NT2/D1 (cell line): ENCODE results near the gene CHGA.

Source experiments
- DNase-seq: peaks from one replicate; pipeline ENCODE4 v3.0.0-alpha.2; 2011; ENCODE audit warnings: low read depth, low spot score
- H3K27me3 ChIP-seq: 2 replicates; pipeline ENCODE4 v1.6.0; 2011; ENCODE audit warnings: mild to moderate bottlenecking; ENCODE audit not compliant: insufficient read length, insufficient read depth
- H3K36me3 ChIP-seq: 2 replicates; pipeline ENCODE4 v1.6.1; 2011; ENCODE audit warnings: mild to moderate bottlenecking, low read length, mixed read lengths; ENCODE audit not compliant: insufficient read depth, insufficient read length
- H3K4me1 ChIP-seq: 2 replicates; pipeline ENCODE4 v1.5.1; 2011; ENCODE audit not compliant: insufficient read depth, insufficient read length
- H3K4me3 ChIP-seq: 2 replicates; pipeline ENCODE4 v1.5.1; 2011; ENCODE audit warnings: low read depth; ENCODE audit not compliant: insufficient read length
- H3K9ac ChIP-seq: 2 replicates; pipeline ENCODE4 v1.6.0; 2011; ENCODE audit warnings: low read depth; ENCODE audit not compliant: insufficient read length
- H3K9me3 ChIP-seq: 2 replicates; pipeline ENCODE4 v1.5.1; 2011; ENCODE audit warnings: mild to moderate bottlenecking, low read length; ENCODE audit not compliant: insufficient read depth
- SUZ12 ChIP-seq: IDR thresholded peaks from 2 replicates; pipeline ENCODE4 v1.6.1; 2011; ENCODE audit not compliant: insufficient read length, insufficient read depth; ENCODE audit errors: extremely low read depth
- YY1 ChIP-seq: IDR thresholded peaks from 2 replicates; pipeline ENCODE4 v1.6.1; 2011; ENCODE audit not compliant: insufficient read length, insufficient read depth
- ZNF274 ChIP-seq: IDR thresholded peaks from 2 replicates; pipeline ENCODE4 v1.6.1; 2011; ENCODE audit warnings: mild to moderate bottlenecking, low read depth, low read length

CHGA gene

DNA sequence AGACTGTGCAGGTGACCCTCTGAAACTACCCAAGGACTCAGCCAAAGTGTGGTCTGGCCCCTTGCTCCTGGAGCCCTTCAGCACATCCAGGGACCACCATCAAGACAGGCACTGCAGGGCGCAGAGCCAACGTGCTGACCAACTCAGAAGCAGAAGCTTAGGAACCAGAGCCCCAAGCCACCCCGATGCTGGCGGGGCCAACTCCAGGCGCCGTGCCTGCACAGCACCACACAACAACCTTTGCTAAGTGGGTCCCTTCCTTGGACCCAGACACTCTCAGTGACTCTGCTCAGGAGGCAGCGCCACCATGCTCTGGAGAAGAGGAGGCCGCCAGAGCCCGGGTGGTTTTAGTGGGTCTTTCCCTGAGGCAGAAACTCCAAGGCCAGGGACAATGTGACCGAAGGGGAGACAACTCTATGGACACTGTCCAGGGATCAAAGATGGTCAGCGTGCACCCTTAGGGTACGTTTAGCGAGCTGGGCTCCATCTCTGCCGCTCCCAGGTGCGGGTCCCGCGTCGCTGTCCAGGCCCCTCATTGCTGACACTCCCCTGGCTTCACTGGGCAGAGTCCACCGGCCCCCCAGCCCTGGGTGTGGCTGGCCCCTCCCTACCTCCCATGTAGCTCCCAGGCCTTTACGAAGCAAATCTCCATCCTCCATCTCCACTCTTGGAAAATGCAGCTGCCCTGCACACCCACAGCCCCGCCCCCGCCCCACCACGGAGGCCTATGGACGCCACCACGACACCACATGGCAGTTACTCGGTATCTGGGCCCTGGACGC, 16.1 kb downstream of the CHGA start:
- Histone ChIP-seq H3K4me1 (peaks cover 7% of the 10 kb centered on the region), H3K4me3 (no peak overlapping the region), H3K9me3 (no peaks in the 10 kb centered on the region), H3K36me3 (no peaks in the 10 kb centered on the region), H3K9ac (no peak overlapping the region), H3K27me3 (no peaks in the 10 kb centered on the region)
- no peak for DNase-seq
- TF ChIP-seq ZNF274 (no peak), YY1 (no peak), SUZ12 (no peak)

- Histone ChIP-seq H3K9ac (no peak overlapping the region), H3K27me3 (no peaks in the 10 kb centered on the region), H3K4me3 (no peak overlapping the region), H3K9me3 (no peaks in the 10 kb centered on the region), H3K36me3 (no peaks in the 10 kb centered on the region), H3K4me1 (peaks cover 7% of the 10 kb centered on the region)
- DNase-seq = no peak
- TF ChIP-seq YY1 (no peak), SUZ12 (no peak), ZNF274 (no peak)
Observed at GRCh38 chr14:92939699-92940098, 16.7 kb downstream of the CHGA start.

DNA sequence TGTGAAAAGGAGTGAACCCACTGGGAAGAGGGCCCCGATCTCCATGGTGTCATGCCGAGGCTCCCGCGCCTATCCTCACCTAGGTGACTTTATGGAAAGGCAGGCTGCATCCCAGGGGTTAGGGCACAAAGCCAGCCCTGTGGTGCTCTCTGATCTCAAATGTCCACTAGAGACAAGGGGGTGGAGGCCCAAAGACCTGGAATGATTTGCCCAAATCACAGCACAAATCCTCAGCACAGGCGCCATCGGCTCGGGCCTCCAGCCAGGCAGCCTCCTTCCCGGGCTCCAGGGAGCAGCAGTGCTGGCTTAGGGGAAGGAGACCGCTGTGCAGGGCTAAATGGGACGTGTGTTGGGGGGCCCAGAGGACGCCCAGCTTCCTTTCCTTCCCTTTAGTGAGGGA, 17.6 kb downstream of the CHGA start:
- Histone ChIP-seq H3K27me3 (no peaks in the 10 kb centered on the region), H3K4me3 (no peak overlapping the region), H3K9me3 (no peaks in the 10 kb centered on the region), H3K36me3 (peaks cover 3% of the 10 kb centered on the region), H3K4me1 (peaks cover 7% of the 10 kb centered on the region), H3K9ac (no peak overlapping the region)
- no peak for DNase-seq
- TF ChIP-seq YY1 (no peak), SUZ12 (no peak), ZNF274 (no peak)

DNA sequence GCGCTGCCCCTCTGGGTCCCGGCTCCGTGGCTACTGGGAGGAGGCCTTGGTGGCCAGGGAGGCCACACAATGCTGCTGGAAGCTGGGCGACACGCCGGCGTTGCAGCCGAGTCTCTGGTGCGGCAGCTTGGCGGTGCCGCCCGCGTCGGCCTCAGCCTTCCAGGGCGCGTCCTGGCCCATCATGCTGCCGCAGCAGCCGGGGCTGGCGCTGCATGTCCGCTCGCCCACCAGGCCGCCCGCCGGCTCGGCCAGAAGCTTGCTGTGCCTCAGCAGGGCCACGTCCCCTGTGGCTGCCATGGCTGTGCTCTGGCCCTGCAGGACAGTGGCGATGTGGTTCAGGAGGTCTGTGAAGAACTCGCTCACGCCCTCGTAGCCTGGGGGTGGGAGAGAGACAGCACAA, 18.6 kb downstream of the CHGA start:
- TF ChIP-seq ZNF274 = no peak
- TF ChIP-seq SUZ12 = no peak
- no peak for TF ChIP-seq YY1
- no peak for DNase-seq

DNA sequence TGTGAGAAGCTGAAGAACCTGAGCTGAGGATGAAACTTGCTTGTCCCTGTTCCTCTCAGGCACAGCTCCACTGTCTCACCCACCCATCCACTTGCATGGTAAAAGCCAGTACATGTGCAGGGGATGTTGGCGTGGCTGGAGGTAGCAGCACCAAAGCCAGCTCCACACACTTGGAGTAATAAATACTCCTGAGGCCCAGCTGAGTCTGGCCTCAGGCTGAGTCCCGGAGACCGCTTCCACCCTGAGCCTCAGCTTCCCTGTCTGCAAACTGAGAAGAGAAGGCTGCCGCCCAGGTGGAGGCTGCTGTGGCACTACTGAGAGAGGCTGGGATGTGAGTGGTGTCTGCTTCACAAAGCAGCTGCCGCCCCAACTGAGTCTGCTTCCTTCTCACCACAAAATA, 19.2 kb downstream of the CHGA start:
- H3K27me3 ChIP-seq = no peaks in the 10 kb centered on the region
- H3K4me3 ChIP-seq = no peak overlapping the region
- no peak for TF ChIP-seq ZNF274
- no peak for TF ChIP-seq YY1
- no peak for TF ChIP-seq SUZ12
- DNase-seq = no peak
- peaks cover 5% of the 10 kb centered on the region for H3K36me3 ChIP-seq
- H3K9me3 ChIP-seq = no peaks in the 10 kb centered on the region
- H3K9ac ChIP-seq = no peak overlapping the region
- H3K4me1 ChIP-seq = peaks cover 7% of the 10 kb centered on the region

More for the DNA sequence above, 18.6 kb downstream of the CHGA start:
- peaks cover 5% of the 10 kb centered on the region for H3K36me3 ChIP-seq
- peaks cover 7% of the 10 kb centered on the region for H3K4me1 ChIP-seq
- H3K9ac ChIP-seq = no peak overlapping the region
- H3K27me3 ChIP-seq = no peaks in the 10 kb centered on the region
- H3K9me3 ChIP-seq = no peaks in the 10 kb centered on the region
- H3K4me3 ChIP-seq = no peak overlapping the region

DNA sequence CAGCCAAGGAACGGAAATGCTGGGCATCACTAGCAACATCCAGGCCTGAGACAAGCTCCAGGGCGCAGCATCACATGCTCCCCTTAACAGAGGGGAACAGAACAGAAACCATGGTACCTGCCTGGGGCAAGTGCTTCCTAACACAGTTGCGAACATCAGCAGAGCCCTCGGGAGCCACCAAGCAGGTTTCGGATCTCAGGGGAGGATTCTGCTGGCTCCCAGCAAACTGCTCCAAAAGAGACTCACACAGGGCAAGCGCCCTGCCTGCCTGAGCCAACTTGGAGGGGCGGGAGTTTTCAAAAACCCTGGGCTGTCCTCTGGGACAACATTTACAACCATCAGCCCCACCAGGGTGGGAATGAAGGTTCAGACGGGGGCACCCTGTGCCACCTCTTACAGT, 19.6 kb downstream of the CHGA start:
- no peaks in the 10 kb centered on the region for H3K27me3 ChIP-seq
- no peak for TF ChIP-seq ZNF274
- TF ChIP-seq SUZ12 = no peak
- TF ChIP-seq YY1 = no peak
- peaks cover 7% of the 10 kb centered on the region for H3K4me1 ChIP-seq
- DNase-seq = no peak
- no peak overlapping the region for H3K9ac ChIP-seq
- no peak overlapping the region for H3K4me3 ChIP-seq
- peaks cover 5% of the 10 kb centered on the region for H3K36me3 ChIP-seq
- no peaks in the 10 kb centered on the region for H3K9me3 ChIP-seq

DNA sequence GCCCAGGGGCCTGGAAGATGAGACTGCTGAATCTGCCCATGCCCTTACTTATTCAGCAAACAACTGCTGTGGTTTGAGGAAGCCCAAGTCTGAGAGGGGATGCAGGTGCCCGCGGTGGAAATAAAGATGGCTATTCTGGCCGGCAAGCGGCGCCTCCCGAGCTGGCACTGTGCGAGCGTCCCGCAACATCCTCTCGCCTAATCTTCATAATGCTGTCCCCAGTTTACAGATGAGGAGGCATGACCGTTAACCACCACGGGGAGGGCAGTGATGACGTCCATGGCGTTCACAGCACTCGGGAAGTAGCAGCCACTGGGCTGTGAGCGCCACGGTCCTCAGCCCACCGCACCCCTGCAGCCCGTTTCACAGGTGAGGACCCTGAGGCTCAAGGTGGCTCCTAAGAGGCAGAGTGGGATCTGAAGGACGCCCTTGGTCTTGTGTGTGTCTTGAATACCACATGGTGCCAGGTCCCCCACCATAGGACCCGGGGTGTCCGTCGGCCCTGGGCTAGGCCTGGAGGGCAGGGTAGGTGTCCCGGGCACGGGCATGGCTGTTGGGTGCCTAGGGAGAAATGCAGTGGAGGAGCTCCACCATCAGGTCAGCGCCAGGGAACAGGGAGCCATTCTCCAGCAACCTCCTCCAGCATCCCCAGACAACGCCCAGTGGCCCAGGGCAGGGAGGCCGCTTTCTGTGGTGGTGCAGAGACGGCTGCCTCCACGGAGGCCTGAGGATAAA, 20.2 kb downstream of the CHGA start:
- Histone ChIP-seq H3K4me1 (peaks cover 7% of the 10 kb centered on the region), H3K36me3 (peaks cover 5% of the 10 kb centered on the region), H3K4me3 (no peak overlapping the region), H3K9me3 (no peaks in the 10 kb centered on the region), H3K27me3 (no peaks in the 10 kb centered on the region), H3K9ac (no peak overlapping the region)
- no peak for TF ChIP-seq YY1
- no peak for TF ChIP-seq ZNF274
- TF ChIP-seq SUZ12 = no peak
- no peak for DNase-seq

- Histone ChIP-seq H3K4me3 (no peak overlapping the region), H3K36me3 (peaks cover 5% of the 10 kb centered on the region), H3K27me3 (no peaks in the 10 kb centered on the region), H3K9ac (no peak overlapping the region), H3K9me3 (no peaks in the 10 kb centered on the region), H3K4me1 (peaks cover 7% of the 10 kb centered on the region)
- TF ChIP-seq SUZ12 (no peak), YY1 (no peak), ZNF274 (no peak)
- DNase-seq = no peak
Observed at GRCh38 chr14:92943855-92944570, 21.1 kb downstream of the CHGA start.
